ENCODE measurements around the gene GPT2.
A peak's percentile ranks its signal among the peaks of the same experiment; 100 is the strongest.

The GPT2 gene

DNA sequence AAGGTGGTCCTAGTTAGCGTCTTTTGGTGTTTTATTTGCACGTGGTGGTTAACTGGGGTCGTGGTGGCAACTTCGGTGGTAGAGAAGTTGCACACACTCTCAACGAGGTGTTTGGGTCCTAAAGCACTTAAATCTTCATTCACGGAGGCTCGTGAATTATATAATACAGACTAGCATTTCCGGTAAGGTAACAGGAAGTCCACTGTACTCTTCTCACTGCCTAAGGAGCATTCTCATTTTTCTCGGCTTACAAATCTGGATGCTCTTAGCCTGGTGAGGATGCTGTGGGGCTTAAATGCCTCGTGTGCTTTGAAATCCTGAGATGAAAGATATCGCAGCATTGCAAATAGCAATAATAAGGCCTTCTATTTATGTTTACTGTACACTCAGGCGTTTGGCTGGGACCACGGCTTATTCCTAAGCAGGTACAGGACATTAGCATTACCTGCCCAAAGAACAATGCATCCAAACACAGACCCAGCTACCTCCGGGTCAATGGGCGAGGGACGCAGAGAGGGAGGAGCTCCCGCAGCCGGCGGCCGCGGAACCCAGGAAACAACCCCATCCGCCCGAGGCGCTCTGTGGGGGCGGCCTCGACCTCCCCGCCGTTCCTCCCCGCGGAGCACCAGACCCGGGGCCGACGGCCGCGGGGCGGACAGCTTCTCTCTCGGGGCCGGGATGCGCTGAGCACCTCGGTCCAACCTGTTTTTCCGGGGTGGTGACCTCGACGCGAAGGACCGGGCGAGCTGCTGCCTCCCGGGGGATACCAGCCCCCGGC, 88.5 kb downstream of the GPT2 start:
- TF ChIP-seq FOXP2 (optimal IDR thresholded peaks at IDR 0.05; ENCODE audit: borderline replicate concordance, extremely low read depth, extremely low read length, insufficient read depth) (no peak), TAF1 (IDR thresholded peaks at IDR 0.05; ENCODE audit: borderline replicate concordance, insufficient read depth, low read length) (no peak), REST (IDR thresholded peaks at IDR 0.05; ENCODE audit: insufficient read depth in 1 of 2, low read depth in 2 of 2, low read length in 2 of 2) (no peak), POLR2AphosphoS5 (IDR thresholded peaks at IDR 0.05; ENCODE audit: low read depth, low read length) (no peak), SIN3A (IDR thresholded peaks at IDR 0.05; ENCODE audit: borderline replicate concordance, insufficient read depth, low read length) (no peak)

DNA sequence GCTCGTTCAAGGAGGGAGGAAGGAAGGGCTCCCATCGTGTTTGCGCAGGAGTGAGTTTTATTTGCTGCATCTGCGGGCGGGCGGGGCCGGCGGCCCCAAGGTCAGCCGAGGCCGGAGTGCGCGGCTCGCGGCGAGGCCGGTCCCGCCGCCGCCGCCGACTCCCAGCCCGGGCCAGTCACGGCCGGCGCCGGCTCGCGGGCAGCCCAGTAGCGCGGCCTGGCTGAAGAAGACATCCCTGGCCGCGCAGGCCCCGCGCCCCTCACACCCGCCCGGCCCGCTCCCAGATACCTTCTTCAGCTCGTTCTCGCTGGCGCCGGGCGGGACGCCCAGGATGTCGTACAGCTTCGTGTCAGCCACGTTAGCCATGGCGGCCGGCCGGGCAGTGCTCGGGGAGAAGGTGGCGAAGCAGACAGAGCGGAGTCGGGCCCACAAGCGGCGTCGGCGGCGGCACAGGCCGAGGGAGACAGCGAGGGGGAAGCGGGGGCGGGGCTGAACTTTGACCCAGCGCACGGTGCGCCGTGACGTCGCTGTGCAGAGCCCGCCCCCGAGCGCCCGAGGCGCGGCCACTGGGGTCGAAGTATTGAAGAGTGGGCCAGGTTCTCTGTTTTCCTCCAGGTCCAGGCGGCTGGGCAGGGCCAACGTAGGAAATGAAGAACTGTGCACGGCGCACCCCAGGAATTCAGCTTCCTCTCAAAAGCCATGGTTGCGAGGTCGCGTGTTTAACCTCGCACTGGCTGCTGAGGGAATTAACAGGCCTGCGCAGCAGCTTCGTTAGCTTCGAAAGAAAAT, 89.2 kb downstream of the GPT2 start, which contains the start of gene DNAJA2:
DNAJA2 (minus strand) TSS at position 468 of the 789 bp plus-strand sequence; CDS start at position 366, 102 bp downstream.
- peak; percentile 17; the same call in 1 of the 2 replicates for TF ChIP-seq SIN3A (IDR thresholded peaks at IDR 0.05; ENCODE audit: borderline replicate concordance, insufficient read depth, low read length)
- TF ChIP-seq POLR2AphosphoS5 (IDR thresholded peaks at IDR 0.05; ENCODE audit: low read depth, low read length): peak; percentile 87
- TF ChIP-seq REST (IDR thresholded peaks at IDR 0.05; ENCODE audit: insufficient read depth in 1 of 2, low read depth in 2 of 2, low read length in 2 of 2): no peak
- TF ChIP-seq TAF1 (IDR thresholded peaks at IDR 0.05; ENCODE audit: borderline replicate concordance, insufficient read depth, low read length): peak; percentile 80
- TF ChIP-seq FOXP2 (optimal IDR thresholded peaks at IDR 0.05; ENCODE audit: borderline replicate concordance, extremely low read depth, extremely low read length, insufficient read depth): peak; percentile 13

DNA sequence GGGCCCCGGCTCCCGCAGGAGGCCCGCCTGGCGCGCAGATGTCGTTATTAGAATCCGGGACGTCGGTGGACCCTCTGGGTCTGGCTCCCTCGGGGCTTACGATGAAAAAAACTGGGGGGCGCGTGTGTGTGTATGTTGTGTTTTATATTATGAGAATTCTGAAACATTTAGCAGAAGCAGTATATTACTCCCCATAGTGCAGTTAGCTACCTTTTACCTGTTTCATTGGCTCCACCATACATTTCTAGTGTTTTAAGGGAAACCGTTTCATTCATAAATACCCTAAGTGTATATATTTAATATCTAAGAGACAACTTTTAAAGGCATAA, 89.8 kb downstream of the GPT2 start:
- TF ChIP-seq TAF1 (IDR thresholded peaks at IDR 0.05; ENCODE audit: borderline replicate concordance, insufficient read depth, low read length) (no peak), POLR2AphosphoS5 (IDR thresholded peaks at IDR 0.05; ENCODE audit: low read depth, low read length) (no peak; the same call in 1 of the 2 replicates), FOXP2 (optimal IDR thresholded peaks at IDR 0.05; ENCODE audit: borderline replicate concordance, extremely low read depth, extremely low read length, insufficient read depth) (no peak), REST (IDR thresholded peaks at IDR 0.05; ENCODE audit: insufficient read depth in 1 of 2, low read depth in 2 of 2, low read length in 2 of 2) (no peak)

- no peak for TF ChIP-seq REST (IDR thresholded peaks at IDR 0.05; ENCODE audit: insufficient read depth in 1 of 2, low read depth in 2 of 2, low read length in 2 of 2)
- no peak for TF ChIP-seq FOXP2 (optimal IDR thresholded peaks at IDR 0.05; ENCODE audit: borderline replicate concordance, extremely low read depth, extremely low read length, insufficient read depth)
- no peak for TF ChIP-seq SIN3A (IDR thresholded peaks at IDR 0.05; ENCODE audit: borderline replicate concordance, insufficient read depth, low read length)
- TF ChIP-seq POLR2AphosphoS5 (IDR thresholded peaks at IDR 0.05; ENCODE audit: low read depth, low read length): no peak
- no peak for TF ChIP-seq TAF1 (IDR thresholded peaks at IDR 0.05; ENCODE audit: borderline replicate concordance, insufficient read depth, low read length)
Measured at GRCh38 chr16:46974352-46974751, 90.2 kb downstream of the GPT2 start.

Measured in PFSK-1 (cell line).